ENCODE data around the gene NDUFA1.
A peak's percentile ranks its signal among the peaks of the same experiment; 100 is the strongest.

Gene NDUFA1

GRCh38 chrX:119853444-119853843 lies 18.2 kb upstream of the NDUFA1 start:
- no peaks in the 10 kb centered on the region for H3K27me3 ChIP-seq
- no peaks in the 10 kb centered on the region for H3K4me1 ChIP-seq
- H3K9me3 ChIP-seq: no peaks in the 10 kb centered on the region
- no peak for DNase-seq
- H3K36me3 ChIP-seq: no peaks in the 10 kb centered on the region
- no peak for TF ChIP-seq CTCF (IDR thresholded peaks at IDR 0.05; ENCODE audit: low read depth, low read length)
- peak overlapping the region; percentile 41 for H3K4me3 ChIP-seq (ENCODE audit: low read depth, low read length)

- TF ChIP-seq CTCF (IDR thresholded peaks at IDR 0.05; ENCODE audit: low read depth, low read length): no peak
- no peaks in the 10 kb centered on the region for H3K27me3 ChIP-seq
- no peaks in the 10 kb centered on the region for H3K36me3 ChIP-seq
- peak overlapping the region; percentile 92 for H3K4me3 ChIP-seq (ENCODE audit: low read depth, low read length)
- peak; percentile 35 for DNase-seq
- no peaks in the 10 kb centered on the region for H3K9me3 ChIP-seq
- no peaks in the 10 kb centered on the region for H3K4me1 ChIP-seq
Measured at GRCh38 chrX:119870626-119871131, 953 bp upstream of the NDUFA1 start.

- H3K27me3 ChIP-seq: no peaks in the 10 kb centered on the region
- H3K4me3 ChIP-seq (ENCODE audit: low read depth, low read length): peak overlapping the region; percentile 92
- no peaks in the 10 kb centered on the region for H3K9me3 ChIP-seq
- TF ChIP-seq CTCF (IDR thresholded peaks at IDR 0.05; ENCODE audit: low read depth, low read length): no peak
- H3K4me1 ChIP-seq: no peaks in the 10 kb centered on the region
- DNase-seq: no peak
- 0 out of 2 replicates have a peak, but pooled peaks cover under 1% of the 10 kb centered on the region for H3K36me3 ChIP-seq
Measured at GRCh38 chrX:119871245-119871598, 410 bp upstream of the NDUFA1 start.

- no peaks in the 10 kb centered on the region for H3K27me3 ChIP-seq
- H3K4me3 ChIP-seq (ENCODE audit: low read depth, low read length): no peak overlapping the region
- H3K4me1 ChIP-seq: no peaks in the 10 kb centered on the region
- DNase-seq: no peak
- H3K36me3 ChIP-seq: peaks cover 4% of the 10 kb centered on the region; the same call in 1 of the 2 replicates
- no peak for TF ChIP-seq CTCF (IDR thresholded peaks at IDR 0.05; ENCODE audit: low read depth, low read length)
- H3K9me3 ChIP-seq: no peaks in the 10 kb centered on the region
Measured at GRCh38 chrX:119878740-119879139, 7.1 kb downstream of the NDUFA1 start.

GRCh38 chrX:119880076-119880475 lies 8.4 kb downstream of the NDUFA1 start:
- no peak for TF ChIP-seq CTCF (IDR thresholded peaks at IDR 0.05; ENCODE audit: low read depth, low read length)
- no peaks in the 10 kb centered on the region for H3K4me1 ChIP-seq
- DNase-seq: no peak

GRCh38 chrX:119880552-119881437 lies 9.2 kb downstream of the NDUFA1 start:
- H3K4me1 ChIP-seq: no peaks in the 10 kb centered on the region
- H3K4me3 ChIP-seq (ENCODE audit: low read depth, low read length): no peak overlapping the region
- DNase-seq: peak; percentile 36
- peak; percentile 76 for TF ChIP-seq CTCF (IDR thresholded peaks at IDR 0.05; ENCODE audit: low read depth, low read length)
- H3K9me3 ChIP-seq: no peaks in the 10 kb centered on the region
- H3K36me3 ChIP-seq: peaks cover 4% of the 10 kb centered on the region; the same call in 1 of the 2 replicates
- H3K27me3 ChIP-seq: no peaks in the 10 kb centered on the region

More at GRCh38 chrX:119880076-119880475, 8.4 kb downstream of the NDUFA1 start:
- Histone ChIP-seq H3K4me3 (ENCODE audit: low read depth, low read length) (no peak overlapping the region), H3K36me3 (peaks cover 4% of the 10 kb centered on the region; the same call in 1 of the 2 replicates), H3K27me3 (no peaks in the 10 kb centered on the region), H3K9me3 (no peaks in the 10 kb centered on the region)

Data from BE2C (cell line).